ENCODE data around the gene EFL1.

GRCh38 chr15:82184355-82184754, 78.2 kb downstream of the EFL1 start:
- TF ChIP-seq CTCF (IDR thresholded peaks at IDR 0.05) (no peak), NFE2L1 (CRISPR knock-in tag; IDR thresholded peaks at IDR 0.05) (no peak), NR3C1 (CRISPR knock-in tag; conservative IDR thresholded peaks at IDR 0.05; ENCODE audit: low read depth) (no peak), ATF1 (CRISPR knock-in tag; IDR thresholded peaks at IDR 0.05) (no peak), SMAD3 (CRISPR knock-in tag; IDR thresholded peaks at IDR 0.05; ENCODE audit: borderline replicate concordance) (no peak), FOXP1 (CRISPR knock-in tag; IDR thresholded peaks at IDR 0.05; ENCODE audit: borderline replicate concordance) (no peak), FOXK1 (CRISPR knock-in tag; IDR thresholded peaks at IDR 0.05) (no peak), IRF2 (CRISPR knock-in tag; IDR thresholded peaks at IDR 0.05; ENCODE audit: borderline replicate concordance, low read depth) (no peak), TP53 (CRISPR knock-in tag; IDR thresholded peaks at IDR 0.05) (no peak), ERG (CRISPR knock-in tag; IDR thresholded peaks at IDR 0.05) (no peak), ZNF281 (CRISPR knock-in tag; IDR thresholded peaks at IDR 0.05) (no peak), E2F4 (CRISPR knock-in tag; IDR thresholded peaks at IDR 0.05; ENCODE audit: borderline replicate concordance, low read depth) (no peak)

All from WTC11 (cell line).